Stomach (tissue), 9 donors: ENCODE data around the gene RAP1B. TPM values are rescaled to one million over a fixed set of nuclear protein-coding genes. Genes with fewer than 3 reads are reported as not detected.

Experiments used
- DNase-seq, 2 donors: peaks; one replicate each; pipeline versions ENCODE4 v3.0.0 to v3.0.0-alpha.2; 2013 to 2019
- H3K27ac ChIP-seq, 5 donors: fragments of 200-600 bp in 4 of 5; sonication (generic) in 4 of 5; one replicate each; pipeline ENCODE4 v1.5.1; 2013 to 2019; ENCODE audit warnings: mild to moderate bottlenecking in 1 of 5, moderate library complexity in 1 of 5
- H3K27me3 ChIP-seq, 3 donors: fragments of 200-600 bp; sonication (generic); one replicate each; pipeline ENCODE4 v1.5.1; 2017 to 2019; ENCODE audit warnings: mixed run types in 1 of 3
- H3K36me3 ChIP-seq, 4 donors: fragments of 200-600 bp; sonication (generic); 1 replicate in 3 of 4; 2 replicates in 1 of 4; pipeline ENCODE4 v1.5.1; 2016 to 2019
- H3K4me1 ChIP-seq, 4 donors: fragments of 200-600 bp; sonication (generic); one replicate each; pipeline ENCODE4 v1.5.1; 2016 to 2019
- H3K4me3 ChIP-seq, 4 donors: fragments of 200-600 bp; sonication (generic) in 3 of 4; one replicate each; pipeline ENCODE4 v1.5.1; 2016 to 2019; ENCODE audit warnings: mild to moderate bottlenecking in 1 of 4
- H3K9me3 ChIP-seq, 4 donors: fragments of 200-600 bp; sonication (generic); one replicate each; pipeline ENCODE4 v1.5.1; 2016 to 2019
- EP300 ChIP-seq: sonication (generic); formaldehyde crosslinking; IDR thresholded peaks from one replicate; pipeline ENCODE4 v1.6.1; 2017; ENCODE audit warnings: antibody characterized with exemption
- POLR2A ChIP-seq, 4 donors: fragments of 450-650 bp; IDR thresholded peaks; one replicate each; pipeline ENCODE4 v1.6.1; 2016; ENCODE audit warnings: antibody characterized with exemption in 4 of 4, control low read depth in 2 of 4, mild to moderate bottlenecking in 1 of 4, moderate library complexity in 1 of 4
- POLR2AphosphoS5 ChIP-seq, 3 donors: sonication (generic); formaldehyde crosslinking; IDR thresholded peaks; one replicate each; pipeline ENCODE4 v1.6.1; 2016; ENCODE audit warnings: antibody characterized with exemption in 3 of 3
- WGBS, 5 donors: extraction: QIAGEN DNeasy Blood & Tissue Kit in 3 of 5; methylation state at CpG; one replicate each; pipeline versions ENCODE4 v1.1.5 to v1.1.7; 2013 to 2018; 5-methylcytosine and 5-hydroxymethylcytosine counted together
- intact Hi-C: fragments of 100-400 bp; cut with DNase I; formaldehyde crosslinking; loops from one replicate; pipeline ENCODE4 v1.15.1; 2023; ENCODE audit warnings: low total_unique reads
- polyA plus RNA-seq, 3 donors: library from polyadenylated mRNA; stranded (reverse); fragments of 200-250 nt; gene quantifications; one replicate each; pipeline ENCODE4 v1.2.3, GENCODE V29; 2013
- total RNA-seq, 5 donors: library from RNA; depleted of rRNA; stranded (reverse); fragments of >200 nt; gene quantifications; one replicate each; pipeline versions ENCODE4 v1.1.0 to v1.2.3, GENCODE V29; 2014 to 2016
- TF ChIP-seq, protein P1 (sequence below), 7 experiments: fragments of 450-650 bp in 4 of 7; fragments of 200-600 bp in 3 of 7; sonication (generic) in 3 of 7; IDR thresholded peaks; one replicate each; pipeline ENCODE4 v1.5.1; 2016 to 2019; ENCODE audit warnings: antibody characterized with exemption in 7 of 7, control low read depth in 2 of 7, mild to moderate bottlenecking in 1 of 7
- donor health status: healthy with polysubstance abuse.
- donor health status: Bipolar disorder and iron deficiency.
- donor health status: healthy.

The RAP1B gene
- total and polyA plus RNA-seq, 8 donors = 56.3 to 315 (median 102) TPM

DNA sequence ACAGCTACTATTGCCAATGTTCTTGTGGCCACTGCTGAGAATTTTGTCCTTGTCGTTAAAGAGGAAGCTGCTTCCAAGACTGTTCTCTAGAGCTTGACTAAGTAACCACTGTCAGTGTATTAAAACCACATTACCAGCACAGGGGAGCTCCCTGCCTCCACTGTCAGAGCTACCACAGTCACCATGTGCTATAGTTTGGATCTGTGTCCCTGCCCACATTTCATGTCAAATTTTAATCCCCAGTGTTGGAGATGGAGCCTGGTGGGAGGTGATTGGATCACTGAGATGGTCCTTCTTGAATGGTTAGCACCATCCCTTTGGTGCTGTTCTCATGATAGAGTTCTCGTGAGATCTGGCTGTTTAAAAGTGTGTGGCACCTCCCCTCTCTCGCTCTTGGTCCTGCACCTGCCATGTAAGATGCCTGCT lies 23.2 kb upstream of the RAP1B start:
- Histone ChIP-seq H3K27ac (no peak overlapping the region), H3K4me1 (no peaks in the 10 kb centered on the region), H3K4me3 (no peak overlapping the region), H3K9me3 (peaks cover 0 to 20% (median 15%) of the 10 kb centered on the region in 4 donors), H3K36me3 (no peaks in the 10 kb centered on the region), H3K27me3 (no peaks in the 10 kb centered on the region)
- WGBS, 5 donors = 79 to 89% (median 82%) methylated on average over 3 of the region's 3 CpGs
- peak in 1 of 2 donors; percentile 29 for DNase-seq
- TF ChIP-seq POLR2AphosphoS5 (IDR thresholded peaks at IDR 0.05) (no peak), EP300 (no peak), POLR2A (IDR thresholded peaks at IDR 0.05) (no peak)
- TF ChIP-seq, protein P1, sequence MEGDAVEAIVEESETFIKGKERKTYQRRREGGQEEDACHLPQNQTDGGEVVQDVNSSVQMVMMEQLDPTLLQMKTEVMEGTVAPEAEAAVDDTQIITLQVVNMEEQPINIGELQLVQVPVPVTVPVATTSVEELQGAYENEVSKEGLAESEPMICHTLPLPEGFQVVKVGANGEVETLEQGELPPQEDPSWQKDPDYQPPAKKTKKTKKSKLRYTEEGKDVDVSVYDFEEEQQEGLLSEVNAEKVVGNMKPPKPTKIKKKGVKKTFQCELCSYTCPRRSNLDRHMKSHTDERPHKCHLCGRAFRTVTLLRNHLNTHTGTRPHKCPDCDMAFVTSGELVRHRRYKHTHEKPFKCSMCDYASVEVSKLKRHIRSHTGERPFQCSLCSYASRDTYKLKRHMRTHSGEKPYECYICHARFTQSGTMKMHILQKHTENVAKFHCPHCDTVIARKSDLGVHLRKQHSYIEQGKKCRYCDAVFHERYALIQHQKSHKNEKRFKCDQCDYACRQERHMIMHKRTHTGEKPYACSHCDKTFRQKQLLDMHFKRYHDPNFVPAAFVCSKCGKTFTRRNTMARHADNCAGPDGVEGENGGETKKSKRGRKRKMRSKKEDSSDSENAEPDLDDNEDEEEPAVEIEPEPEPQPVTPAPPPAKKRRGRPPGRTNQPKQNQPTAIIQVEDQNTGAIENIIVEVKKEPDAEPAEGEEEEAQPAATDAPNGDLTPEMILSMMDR (IDR thresholded peaks at IDR 0.05) = no peak
- intact Hi-C loops = no loop called here

DNA sequence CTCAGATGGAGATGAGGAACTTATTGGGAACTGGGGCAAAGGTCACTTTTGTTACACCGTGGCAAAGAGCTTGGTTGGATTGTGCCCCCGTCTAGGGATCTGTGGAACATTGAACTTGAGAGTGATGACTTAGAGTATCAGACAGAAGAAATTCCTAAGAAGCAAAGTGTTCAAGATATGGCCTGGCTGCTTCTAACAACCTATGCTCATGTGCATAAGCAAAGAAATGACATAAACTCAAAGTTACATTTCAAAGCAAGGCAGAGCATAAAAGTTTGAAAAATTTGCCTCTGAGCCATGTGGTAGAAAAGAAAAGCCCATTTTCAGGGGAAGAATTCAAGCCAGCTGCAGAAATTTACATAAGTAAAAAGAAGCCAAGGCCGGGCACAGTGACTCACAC lies 21.5 kb upstream of the RAP1B start:
- WGBS, 5 donors = 81 to 95% (median 93%) methylated on average over 3 of the region's 3 CpGs
- TF ChIP-seq, protein P1 (IDR thresholded peaks at IDR 0.05) = no peak
- TF ChIP-seq EP300 (no peak), POLR2AphosphoS5 (IDR thresholded peaks at IDR 0.05) (no peak), POLR2A (IDR thresholded peaks at IDR 0.05) (no peak)
- peaks cover 0 to 30% (median 17%) of the 10 kb centered on the region in 4 donors for H3K9me3 ChIP-seq
- no peaks in the 10 kb centered on the region for H3K36me3 ChIP-seq
- H3K4me1 ChIP-seq = no peaks in the 10 kb centered on the region
- H3K4me3 ChIP-seq = no peak overlapping the region
- H3K27ac ChIP-seq = no peak overlapping the region
- no peak for DNase-seq
- H3K27me3 ChIP-seq = no peaks in the 10 kb centered on the region
- intact Hi-C loops = no loop called here

DNA sequence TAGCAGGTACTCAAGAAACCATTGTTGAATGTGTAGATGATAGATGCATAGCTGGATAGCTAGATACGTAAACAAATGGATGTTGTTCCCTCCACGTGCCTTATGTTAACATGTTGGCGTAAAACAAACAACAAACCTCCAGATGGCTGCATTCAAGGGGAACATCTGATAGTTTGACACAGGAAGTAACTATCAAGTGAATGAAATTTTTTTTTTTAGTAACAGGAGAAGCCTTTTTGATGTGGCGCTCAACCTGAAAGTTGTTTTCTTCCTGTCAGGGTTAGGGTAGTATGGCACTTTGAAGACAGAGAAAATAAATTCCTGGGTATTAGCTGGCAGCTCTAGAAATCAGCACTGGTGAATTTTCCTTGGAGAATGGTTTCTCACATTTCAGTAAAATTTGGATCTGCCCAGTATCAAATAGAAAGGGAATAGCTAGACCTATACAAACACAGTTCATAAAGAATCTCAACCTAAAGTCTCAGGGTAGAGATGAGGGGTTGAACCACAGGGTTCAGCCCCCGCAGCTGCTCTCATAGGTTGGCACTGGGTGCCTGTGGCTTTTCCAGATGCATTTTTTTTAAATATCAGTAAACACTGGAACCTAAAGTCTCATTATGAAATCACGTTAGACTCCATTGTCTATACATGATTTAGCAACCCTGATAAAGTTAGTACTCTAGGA lies 18.8 kb upstream of the RAP1B start:
- intact Hi-C loops = no loop called here
- H3K27ac ChIP-seq = no peak overlapping the region
- H3K27me3 ChIP-seq = no peaks in the 10 kb centered on the region
- WGBS, 5 donors = 53 to 67% (median 62%) methylated on average over 6 of the region's 6 CpGs
- no peaks in the 10 kb centered on the region for H3K4me1 ChIP-seq
- no peak for TF ChIP-seq POLR2A (IDR thresholded peaks at IDR 0.05)
- DNase-seq = peak in 1 of 2 donors; percentile 33
- H3K4me3 ChIP-seq = no peak overlapping the region
- H3K36me3 ChIP-seq = no peaks in the 10 kb centered on the region
- peaks cover 0 to 30% (median 17%) of the 10 kb centered on the region in 4 donors for H3K9me3 ChIP-seq

DNA sequence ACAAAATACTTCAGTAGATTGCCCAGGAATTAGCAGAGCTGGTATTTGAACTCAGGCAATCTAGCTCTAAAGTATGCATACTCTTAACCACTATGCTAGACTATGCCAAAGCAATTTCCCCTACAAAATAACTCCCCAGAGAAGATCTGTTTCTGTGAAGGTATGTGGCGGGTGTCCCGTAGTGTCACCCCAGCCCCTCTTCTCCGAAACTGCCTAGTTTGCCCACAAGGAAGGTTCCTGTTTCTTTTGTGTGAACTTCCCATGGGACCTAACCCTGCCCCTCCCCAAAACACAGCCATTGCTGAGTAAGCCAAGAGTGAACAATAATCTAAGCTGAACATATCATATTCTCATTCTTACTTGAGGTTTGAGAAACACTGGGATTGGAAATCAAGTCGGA lies 15.5 kb upstream of the RAP1B start:
- H3K4me3 ChIP-seq = no peak overlapping the region
- no peaks in the 10 kb centered on the region for H3K27me3 ChIP-seq
- no peak for DNase-seq
- intact Hi-C loops = no loop called here
- H3K4me1 ChIP-seq = no peaks in the 10 kb centered on the region
- no peak overlapping the region for H3K27ac ChIP-seq
- no peaks in the 10 kb centered on the region for H3K36me3 ChIP-seq
- WGBS, 5 donors = 93 to 97% (median 96%) methylated on average over 4 of the region's 4 CpGs
- no peak for TF ChIP-seq POLR2AphosphoS5 (IDR thresholded peaks at IDR 0.05)
- TF ChIP-seq POLR2A (IDR thresholded peaks at IDR 0.05) = no peak
- TF ChIP-seq, protein P1 (IDR thresholded peaks at IDR 0.05) = no peak
- TF ChIP-seq EP300 = no peak
- peaks cover 0 to 13% (median 5%) of the 10 kb centered on the region in 4 donors for H3K9me3 ChIP-seq

DNA sequence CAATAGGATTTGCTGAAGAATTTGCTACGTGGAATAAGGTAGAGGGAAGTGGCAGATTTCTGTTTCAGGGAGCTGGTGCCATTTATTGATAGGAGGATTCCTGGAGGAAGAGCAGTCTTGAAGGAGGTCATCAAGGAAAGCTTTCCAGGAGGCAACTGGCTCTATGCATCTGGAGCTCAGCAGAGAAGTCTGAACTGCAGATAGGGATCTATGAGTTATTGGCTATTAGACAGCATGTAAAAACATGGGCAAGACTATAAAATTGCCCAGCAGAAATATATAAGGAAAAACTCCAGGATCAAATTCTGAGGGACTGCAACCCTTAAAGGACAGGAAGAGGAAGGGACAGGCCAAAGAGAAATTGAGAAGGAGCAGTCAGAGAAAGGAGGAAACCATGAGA lies 8.9 kb upstream of the RAP1B start:
- no peaks in the 10 kb centered on the region for H3K36me3 ChIP-seq
- TF ChIP-seq EP300 (no peak), POLR2A (IDR thresholded peaks at IDR 0.05) (no peak), POLR2AphosphoS5 (IDR thresholded peaks at IDR 0.05) (no peak)
- TF ChIP-seq, protein P1 (IDR thresholded peaks at IDR 0.05) = no peak
- WGBS, 5 donors = 61 to 74% (median 70%) methylated on average over 1 of the region's 1 CpG
- no peak overlapping the region for H3K27ac ChIP-seq
- intact Hi-C loops = no loop called here
- H3K9me3 ChIP-seq = no peaks in the 10 kb centered on the region
- no peaks in the 10 kb centered on the region for H3K4me1 ChIP-seq
- DNase-seq = no peak
- no peaks in the 10 kb centered on the region for H3K27me3 ChIP-seq
- no peak overlapping the region for H3K4me3 ChIP-seq
